GM12878 (cell line): ENCODE measurements around the gene CYP4V2. TPM values are rescaled to one million over a fixed set of nuclear protein-coding genes. Genes with fewer than 3 reads are reported as not detected.

Source experiments
- ATAC-seq: fragments of 200-7000 bp; cut with Tn5 transposase; 3 replicates; pipeline ENCODE4 v1.9.1; 2020; ENCODE audit warnings: mild to moderate bottlenecking, moderate library complexity
- BruUV-seq: library from RNA; stranded (reverse); fragments of 400-500 nt; replicated peaks from 2 replicates; lab custom pipeline; 2021; lab: Mats Ljungman, UMichigan
- CTCF ChIA-PET: fragments of 300-600 bp; sonication (Branson Sonifier 250); formaldehyde crosslinking; extraction: SDS; loops from one replicate; lab custom pipeline; 2021; ENCODE audit warnings: inconsistent platforms; lab: Yijun Ruan, JAX
- POLR2A ChIA-PET: fragments of 350-600 bp; formaldehyde crosslinking; extraction: SDS; loops from one replicate; lab custom pipeline; 2021; ENCODE audit warnings: inconsistent platforms; lab: Charles Lee
- RAD21 ChIA-PET: fragments of 300-600 bp; sonication (Branson Sonifier 250); formaldehyde crosslinking; loops from one replicate; lab custom pipeline; 2023; ENCODE audit warnings: antibody characterized with exemption; ENCODE audit not compliant: unreplicated experiment; lab: Charles Lee
- SMC1A ChIA-PET: fragments of 300-600 bp; sonication (Branson Sonifier 250); formaldehyde crosslinking; loops from one replicate; lab custom pipeline; 2023; ENCODE audit not compliant: unreplicated experiment, uncharacterized antibody; lab: Charles Lee
- DNase-seq: peaks from one replicate; pipeline ENCODE4 v3.0.0-alpha.2; 2011; ENCODE audit warnings: low read depth, low spot score
- FAIRE-seq: peaks from 3 replicates; lab custom pipeline; 2011; peaks lifted over from hg19 to GRCh38; lab: Jason Lieb, UNC
- H2AFZ ChIP-seq: 2 replicates; pipeline ENCODE4 v1.6.0; 2011; ENCODE audit warnings: low read depth, low read length, control low read depth; ENCODE audit not compliant: control insufficient read depth
- H3K27ac ChIP-seq: 2 replicates; pipeline ENCODE4 v1.5.1; 2011; ENCODE audit warnings: control low read depth; ENCODE audit not compliant: control insufficient read depth, insufficient read depth
- H3K27me3 ChIP-seq, 2 experiments: replicated peaks in 1 of 2; 2 replicates each; pipeline versions ENCODE4 v1.6.0 to v1.6.1; 2011; ENCODE audit warnings: low read length in 1 of 2; ENCODE audit not compliant: control insufficient read depth in 2 of 2, insufficient read depth in 2 of 2
- H3K36me3 ChIP-seq, 2 experiments: 2 replicates each; pipeline ENCODE4 v1.5.1; 2011; ENCODE audit warnings: low read length in 1 of 2; ENCODE audit not compliant: control insufficient read depth in 2 of 2, insufficient read depth in 2 of 2
- H3K4me1 ChIP-seq: 2 replicates; pipeline ENCODE4 v1.6.1; 2011; ENCODE audit warnings: mild to moderate bottlenecking, low read length, moderate library complexity, mixed read lengths; ENCODE audit not compliant: control insufficient read depth, insufficient read depth
- H3K4me2 ChIP-seq: 2 replicates; pipeline ENCODE4 v1.6.0; 2011; ENCODE audit warnings: control low read depth; ENCODE audit not compliant: control insufficient read depth, insufficient read depth
- H3K4me3 ChIP-seq: fragments of 200-600 bp; sonication (generic); 2 replicates; pipeline ENCODE4 v1.5.1; 2016
- H3K79me2 ChIP-seq: 2 replicates; pipeline ENCODE4 v1.6.0; 2011; ENCODE audit warnings: low read length; ENCODE audit not compliant: control insufficient read depth, insufficient read depth
- H3K9ac ChIP-seq: 2 replicates; pipeline ENCODE4 v1.8.0; 2011; ENCODE audit warnings: low read length, control low read depth, mixed read lengths; ENCODE audit not compliant: control insufficient read depth, insufficient read depth
- H3K9me3 ChIP-seq: replicated peaks from 3 replicates; pipeline ENCODE4 v1.5.1; 2011; ENCODE audit warnings: mild to moderate bottlenecking, low read length; ENCODE audit not compliant: control insufficient read depth, insufficient read depth
- H4K20me1 ChIP-seq: 2 replicates; pipeline ENCODE4 v1.6.0; 2011; ENCODE audit not compliant: control insufficient read depth, insufficient read depth
- CBFB ChIP-seq: IDR thresholded peaks from 2 replicates; pipeline ENCODE4 v1.6.1; 2016; ENCODE audit warnings: antibody characterized with exemption, low read depth
- ESRRA ChIP-seq: IDR thresholded peaks from 2 replicates; pipeline ENCODE4 v1.6.1; 2012; ENCODE audit warnings: mild to moderate bottlenecking, low read length, improper control_type of control experiment
- HCFC1 ChIP-seq: fragments of 150-350 bp; IDR thresholded peaks from 2 replicates; pipeline ENCODE4 v1.6.1; 2014; ENCODE audit warnings: low read length
- KLF5 ChIP-seq: fragments of 450-650 bp; IDR thresholded peaks from 2 replicates; pipeline ENCODE4 v1.6.1; 2014; ENCODE audit warnings: mild to moderate bottlenecking; ENCODE audit not compliant: partially characterized antibody
- MEF2A ChIP-seq: IDR thresholded peaks from 2 replicates; pipeline ENCODE4 v1.6.1; 2011; ENCODE audit warnings: low read depth, mild to moderate bottlenecking, low read length, moderate library complexity; ENCODE audit not compliant: insufficient read depth
- MXI1 ChIP-seq: fragments of 150-350 bp; IDR thresholded peaks from 2 replicates; pipeline ENCODE4 v1.6.1; 2011; ENCODE audit warnings: low read depth, mild to moderate bottlenecking, inconsistent platforms, low read length, improper control_type of control experiment
- NFXL1 ChIP-seq: fragments of 450-650 bp; IDR thresholded peaks from 2 replicates; pipeline ENCODE4 v1.6.1; 2017; ENCODE audit warnings: antibody characterized with exemption, mild to moderate bottlenecking, borderline replicate concordance
- RUNX3 ChIP-seq: IDR thresholded peaks from 2 replicates; pipeline ENCODE4 v1.6.1; 2012; ENCODE audit warnings: low read length, inconsistent platforms
- ZZZ3 ChIP-seq: IDR thresholded peaks from 2 replicates; pipeline ENCODE4 v1.6.1; 2011; ENCODE audit warnings: low read depth; ENCODE audit not compliant: control insufficient read depth, insufficient read length
- WGBS: methylation state at CpG from one replicate; pipeline ENCODE4 v1.1.6; 2016; ENCODE audit warnings: low lambda C conversion rate; ENCODE audit not compliant: insufficient replicate concordance, insufficient coverage; ENCODE audit errors: missing lambda C conversion rate; 5-methylcytosine and 5-hydroxymethylcytosine counted together
- in situ Hi-C: fragments of 300-500 bp; cut with MboI; formaldehyde crosslinking; loops from 9 replicates; pipeline ENCODE4 v1.14.3; 2018; ENCODE audit warnings: mixed read lengths
- intact Hi-C: fragments of 100-400 bp; cut with micrococcal nuclease; formaldehyde crosslinking; loops from one replicate; pipeline ENCODE4 v1.14.2; 2022; ENCODE audit not compliant: unreplicated experiment
- polyA plus RNA-seq, 11 experiments: library from polyadenylated mRNA; depleted of rRNA in 4 of 11; unstranded in 6 of 11; stranded (reverse) in 5 of 11; fragments of >200 nt; fragmentation: Nextera tagmentation in 4 of 11; fragmentation: Illumina TruSeq in 1 of 11; extraction: Ambion mirVana in 4 of 11; extraction: Trizol in 1 of 11; gene quantifications; 1 replicate in 1 of 11; 2 replicates in 10 of 11; pipeline versions ENCODE4 v1.2.1 to v1.2.3, GENCODE V29; 2011 to 2016; ENCODE audit warnings: inconsistent platforms in 2 of 11, missing spikeins in 2 of 11, low read depth in 1 of 11
- total RNA-seq, 4 experiments: library from RNA; depleted of rRNA in 3 of 4; stranded (reverse); fragments of >200 nt in 3 of 4; fragmentation: Illumina TruSeq in 1 of 4; extraction: Trizol in 1 of 4; gene quantifications; 2 replicates each; pipeline versions ENCODE4 v1.2.1 to v1.2.3, GENCODE V29; 2013 to 2021
- TF ChIP-seq, protein P1 (sequence below): IDR thresholded peaks from 2 replicates; pipeline ENCODE4 v1.6.1; 2012; ENCODE audit warnings: mild to moderate bottlenecking, low read depth, low read length

The CYP4V2 gene
- total and polyA plus RNA-seq, 10 of the 15 experiments (the other 5 are each of a cell fraction or from before 2014, with no cell fraction given), result 1.2 to 8.2 (median 6.8) TPM

DNA sequence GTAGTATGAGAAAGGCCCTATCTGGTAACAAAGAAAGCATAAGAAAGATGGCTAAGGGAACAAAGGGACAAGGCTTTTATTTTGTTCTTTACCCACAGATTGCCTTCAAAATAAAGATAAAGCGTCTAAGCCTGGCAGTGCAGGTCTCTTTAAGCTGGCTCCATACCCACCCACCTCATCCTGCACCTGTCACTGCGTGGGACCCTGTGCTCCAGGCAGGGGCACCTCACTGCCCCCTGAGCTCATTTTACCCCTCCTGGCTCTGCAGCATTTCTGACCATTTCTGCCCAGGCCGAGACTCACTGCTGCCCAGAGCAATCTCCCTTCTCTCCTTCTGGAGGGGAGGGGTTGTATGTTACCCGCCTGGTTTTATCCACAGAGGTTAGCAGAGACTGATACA is 1.7 kb upstream of the CYP4V2 start:
- FAIRE-seq (no peak), DNase-seq (no peak), ATAC-seq (no peak)
- Histone ChIP-seq H3K9ac (no peak overlapping the region; the same call in 1 of the 2 replicates), H3K27ac (no peak overlapping the region), H3K79me2 (peaks cover 1% of the 10 kb centered on the region), H2AFZ (no peak overlapping the region), H4K20me1 (no peaks in the 10 kb centered on the region), H3K9me3 (no peaks in the 10 kb centered on the region; the same call in 2 of the 3 replicates), H3K36me3 (no peaks in the 10 kb centered on the region), H3K27me3 (no peaks in the 10 kb centered on the region), H3K4me1 (peaks cover 7% of the 10 kb centered on the region), H3K4me3 (peak overlapping the region; percentile 75; the same call in 1 of the 2 replicates), H3K4me2 (peak overlapping the region; percentile 89; the same call in 1 of the 2 replicates)
- SMC1A ChIA-PET, result no interaction called here
- CTCF ChIA-PET, result no interaction called here
- in situ Hi-C loops (no loop called here), intact Hi-C loops (no loop called here)
- BruUV-seq, result no TSS peak
- TF ChIP-seq HCFC1 (no peak), ZZZ3 (no peak), NFXL1 (no peak), MEF2A (no peak), KLF5 (no peak), CBFB (no peak)
- RAD21 ChIA-PET, result no interaction called here
- 39% methylated on average over 4 of the region's 4 CpGs for WGBS
- POLR2A ChIA-PET, result no interaction called here

DNA sequence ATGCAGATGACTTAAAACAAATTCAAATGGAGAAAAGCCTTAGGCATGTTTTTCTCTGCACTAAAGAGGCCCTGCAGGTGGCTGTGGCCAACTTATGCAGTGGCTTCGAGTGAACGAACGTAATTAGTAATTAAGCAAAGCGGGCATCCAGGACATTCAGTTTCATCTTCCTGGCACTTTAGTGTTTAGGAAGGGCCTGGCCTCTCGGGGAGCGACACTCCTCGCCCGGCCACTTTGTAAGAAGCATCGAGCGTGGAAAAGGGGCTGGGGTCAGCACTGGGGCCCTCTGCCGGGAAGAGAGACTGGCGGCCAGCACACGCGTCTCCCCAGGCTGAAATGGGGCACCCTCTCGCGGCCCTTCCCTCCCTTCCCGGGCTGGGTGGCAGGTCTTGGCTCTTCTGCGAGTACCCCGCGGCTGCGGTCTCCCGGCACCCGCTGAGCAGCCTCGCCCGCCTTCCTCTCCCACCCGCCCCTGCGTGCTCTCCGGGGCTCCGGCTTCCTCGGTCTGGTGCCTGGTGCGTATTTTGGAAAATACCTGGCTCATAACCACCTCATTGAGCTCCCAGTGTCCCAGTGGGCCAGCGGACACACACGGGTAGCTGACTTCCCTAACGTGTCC is 677 bp upstream of the CYP4V2 start:
- Histone ChIP-seq H3K9me3 (no peaks in the 10 kb centered on the region; the same call in 2 of the 3 replicates), H3K27ac (peak overlapping the region; percentile 81), H3K36me3 (no peaks in the 10 kb centered on the region), H3K79me2 (peaks cover 1% of the 10 kb centered on the region), H3K9ac (peak overlapping the region; percentile 70), H3K4me2 (peak overlapping the region; percentile 89), H4K20me1 (no peaks in the 10 kb centered on the region), H3K4me1 (peaks cover 7% of the 10 kb centered on the region), H2AFZ (peak overlapping the region; percentile 91), H3K27me3 (no peaks in the 10 kb centered on the region), H3K4me3 (peak overlapping the region; percentile 75)
- TSS peak; percentile 94 for BruUV-seq
- DNase-seq (no peak), FAIRE-seq (no peak), ATAC-seq (peak; percentile 60)
- ChIA-PET POLR2A (no interaction called here), CTCF (no interaction called here), RAD21 (no interaction called here), SMC1A (interaction anchor here (0.9 kb wide), 1 partner anchor 57 kb away, joined by 3 read pairs; no protein-coding TSS in a partner anchor)
- under 1% methylated on average over 34 of the region's 34 CpGs for whole genome bisulfite sequencing
- TF ChIP-seq MXI1 (0 out of 2 replicates have a peak, but pooled peaks have one; percentile 46), ESRRA (no peak), RUNX3 (peak; percentile 39; the same call in 1 of the 2 replicates)
- TF ChIP-seq, protein P1, sequence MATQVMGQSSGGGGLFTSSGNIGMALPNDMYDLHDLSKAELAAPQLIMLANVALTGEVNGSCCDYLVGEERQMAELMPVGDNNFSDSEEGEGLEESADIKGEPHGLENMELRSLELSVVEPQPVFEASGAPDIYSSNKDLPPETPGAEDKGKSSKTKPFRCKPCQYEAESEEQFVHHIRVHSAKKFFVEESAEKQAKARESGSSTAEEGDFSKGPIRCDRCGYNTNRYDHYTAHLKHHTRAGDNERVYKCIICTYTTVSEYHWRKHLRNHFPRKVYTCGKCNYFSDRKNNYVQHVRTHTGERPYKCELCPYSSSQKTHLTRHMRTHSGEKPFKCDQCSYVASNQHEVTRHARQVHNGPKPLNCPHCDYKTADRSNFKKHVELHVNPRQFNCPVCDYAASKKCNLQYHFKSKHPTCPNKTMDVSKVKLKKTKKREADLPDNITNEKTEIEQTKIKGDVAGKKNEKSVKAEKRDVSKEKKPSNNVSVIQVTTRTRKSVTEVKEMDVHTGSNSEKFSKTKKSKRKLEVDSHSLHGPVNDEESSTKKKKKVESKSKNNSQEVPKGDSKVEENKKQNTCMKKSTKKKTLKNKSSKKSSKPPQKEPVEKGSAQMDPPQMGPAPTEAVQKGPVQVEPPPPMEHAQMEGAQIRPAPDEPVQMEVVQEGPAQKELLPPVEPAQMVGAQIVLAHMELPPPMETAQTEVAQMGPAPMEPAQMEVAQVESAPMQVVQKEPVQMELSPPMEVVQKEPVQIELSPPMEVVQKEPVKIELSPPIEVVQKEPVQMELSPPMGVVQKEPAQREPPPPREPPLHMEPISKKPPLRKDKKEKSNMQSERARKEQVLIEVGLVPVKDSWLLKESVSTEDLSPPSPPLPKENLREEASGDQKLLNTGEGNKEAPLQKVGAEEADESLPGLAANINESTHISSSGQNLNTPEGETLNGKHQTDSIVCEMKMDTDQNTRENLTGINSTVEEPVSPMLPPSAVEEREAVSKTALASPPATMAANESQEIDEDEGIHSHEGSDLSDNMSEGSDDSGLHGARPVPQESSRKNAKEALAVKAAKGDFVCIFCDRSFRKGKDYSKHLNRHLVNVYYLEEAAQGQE, result 0 out of 2 replicates have a peak, but pooled peaks have one; percentile 7
- intact Hi-C loops (no loop called here), in situ Hi-C loops (no loop called here)
